ENCODE measurements around the gene MCRIP1. TPM values are rescaled to one million over a fixed set of nuclear protein-coding genes. Genes with fewer than 3 reads are reported as not detected.
A peak's percentile ranks its signal among the peaks of the same experiment; 100 is the strongest.

MCRIP1 gene
- total and polyA plus RNA-seq, 9 of the 15 experiments (the other 6 are each of a cell fraction or from before 2014, with no cell fraction given) = 0.39 to 35.8 (median 9.7) TPM

DNA sequence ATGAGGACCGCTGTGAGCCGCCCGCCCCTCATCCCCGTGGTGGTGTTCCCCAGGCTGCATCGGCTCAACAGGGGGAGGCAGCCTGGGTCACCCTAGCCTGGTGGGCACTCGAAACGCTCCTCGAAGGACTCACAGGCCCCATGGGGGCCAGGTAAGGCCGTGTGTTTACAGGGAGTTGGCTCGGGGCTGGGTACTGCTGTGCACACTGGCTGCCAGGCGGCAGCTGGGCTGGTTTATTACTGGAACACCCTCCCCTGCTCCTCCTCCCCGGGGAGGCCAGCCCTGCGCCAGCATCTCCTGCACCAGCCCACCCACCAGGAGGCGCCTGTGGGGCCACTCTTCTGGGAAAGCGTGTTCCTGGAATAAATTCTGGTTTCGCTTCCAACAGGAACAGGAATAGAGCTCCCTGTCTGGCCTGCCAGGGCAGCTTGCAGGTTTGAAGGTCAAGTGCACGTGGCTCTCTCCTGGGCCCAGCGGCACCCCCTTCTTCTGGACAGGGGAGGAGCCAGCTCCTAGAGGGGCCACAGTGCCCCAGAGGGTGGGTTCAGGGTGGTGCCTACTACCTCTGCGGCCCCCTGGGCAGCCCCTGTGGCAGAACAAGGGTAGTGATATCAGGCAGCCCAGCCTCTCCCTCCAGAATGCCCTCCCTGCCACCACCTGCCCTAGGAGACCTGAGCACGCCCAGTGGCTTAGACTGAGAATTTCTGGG, 11.3 kb downstream of the MCRIP1 start (continued):
- TF ChIP-seq ZBTB43 (CRISPR knock-in tag; IDR thresholded peaks at IDR 0.05) (no peak), BMI1 (IDR thresholded peaks at IDR 0.05; ENCODE audit: low read length) (no peak), ZNF586 (CRISPR knock-in tag; conservative IDR thresholded peaks at IDR 0.05) (no peak; the same call in 1 of the 2 replicates), IRF1 (CRISPR knock-in tag; IDR thresholded peaks at IDR 0.05; ENCODE audit: borderline replicate concordance) (no peak), ZNF318 (IDR thresholded peaks at IDR 0.05; ENCODE audit: borderline replicate concordance in 1 of 2, low read depth in 1 of 2) (no peak), NCOA2 (IDR thresholded peaks at IDR 0.05; ENCODE audit: partially characterized antibody in 2 of 2) (no peak), KDM5B (IDR thresholded peaks at IDR 0.05; ENCODE audit: insufficient replicate concordance, low read depth, low read length) (no peak)
- TF ChIP-seq, protein P1, sequence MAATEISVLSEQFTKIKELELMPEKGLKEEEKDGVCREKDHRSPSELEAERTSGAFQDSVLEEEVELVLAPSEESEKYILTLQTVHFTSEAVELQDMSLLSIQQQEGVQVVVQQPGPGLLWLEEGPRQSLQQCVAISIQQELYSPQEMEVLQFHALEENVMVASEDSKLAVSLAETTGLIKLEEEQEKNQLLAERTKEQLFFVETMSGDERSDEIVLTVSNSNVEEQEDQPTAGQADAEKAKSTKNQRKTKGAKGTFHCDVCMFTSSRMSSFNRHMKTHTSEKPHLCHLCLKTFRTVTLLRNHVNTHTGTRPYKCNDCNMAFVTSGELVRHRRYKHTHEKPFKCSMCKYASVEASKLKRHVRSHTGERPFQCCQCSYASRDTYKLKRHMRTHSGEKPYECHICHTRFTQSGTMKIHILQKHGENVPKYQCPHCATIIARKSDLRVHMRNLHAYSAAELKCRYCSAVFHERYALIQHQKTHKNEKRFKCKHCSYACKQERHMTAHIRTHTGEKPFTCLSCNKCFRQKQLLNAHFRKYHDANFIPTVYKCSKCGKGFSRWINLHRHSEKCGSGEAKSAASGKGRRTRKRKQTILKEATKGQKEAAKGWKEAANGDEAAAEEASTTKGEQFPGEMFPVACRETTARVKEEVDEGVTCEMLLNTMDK (IDR thresholded peaks at IDR 0.05; ENCODE audit: borderline replicate concordance, insufficient read depth, low read depth, low read length, poor library complexity, severe bottlenecking) = peak; percentile 94
- TF ChIP-seq, protein P2, sequence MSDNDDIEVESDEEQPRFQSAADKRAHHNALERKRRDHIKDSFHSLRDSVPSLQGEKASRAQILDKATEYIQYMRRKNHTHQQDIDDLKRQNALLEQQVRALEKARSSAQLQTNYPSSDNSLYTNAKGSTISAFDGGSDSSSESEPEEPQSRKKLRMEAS (CRISPR knock-in tag; IDR thresholded peaks at IDR 0.05) = peak; percentile 92

Data from K562 (cell line).